DND-41 (cell line): Measurements from ENCODE around the gene DCUN1D2.

ENCODE experiments used
- EZH2 ChIP-seq: IDR thresholded peaks from 3 replicates; pipeline ENCODE4 v1.6.1; 2012; ENCODE audit warnings: borderline replicate concordance, low read depth, mild to moderate bottlenecking, moderate library complexity, low read length, inconsistent platforms; ENCODE audit not compliant: severe bottlenecking
- TF ChIP-seq, protein P1 (sequence below): IDR thresholded peaks from 2 replicates; pipeline ENCODE4 v1.5.1; 2012; ENCODE audit warnings: borderline replicate concordance, low read length, moderate library complexity, mild to moderate bottlenecking; ENCODE audit not compliant: poor library complexity, severe bottlenecking; ENCODE audit errors: extremely low read depth

DNA sequence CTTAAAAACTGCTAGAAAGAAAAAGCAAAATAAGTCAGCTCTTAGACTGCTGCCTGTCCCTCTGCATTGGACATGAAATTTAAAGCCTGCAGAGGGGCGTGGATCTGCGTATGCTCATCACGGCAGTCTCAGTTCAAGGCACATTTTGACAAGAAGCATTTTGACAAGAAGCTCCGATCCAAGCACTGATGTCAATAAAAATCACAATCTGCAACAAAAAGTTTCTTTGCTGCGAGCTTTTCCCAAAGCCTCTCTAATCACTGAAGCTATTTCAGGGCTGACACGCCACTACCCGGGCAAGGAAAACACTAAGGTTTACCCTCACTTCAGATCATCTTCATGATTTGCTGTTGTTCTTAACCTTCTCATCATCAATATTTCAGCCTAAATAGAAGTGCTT, 7.4 kb downstream of the DCUN1D2 start:
- TF ChIP-seq, protein P1, sequence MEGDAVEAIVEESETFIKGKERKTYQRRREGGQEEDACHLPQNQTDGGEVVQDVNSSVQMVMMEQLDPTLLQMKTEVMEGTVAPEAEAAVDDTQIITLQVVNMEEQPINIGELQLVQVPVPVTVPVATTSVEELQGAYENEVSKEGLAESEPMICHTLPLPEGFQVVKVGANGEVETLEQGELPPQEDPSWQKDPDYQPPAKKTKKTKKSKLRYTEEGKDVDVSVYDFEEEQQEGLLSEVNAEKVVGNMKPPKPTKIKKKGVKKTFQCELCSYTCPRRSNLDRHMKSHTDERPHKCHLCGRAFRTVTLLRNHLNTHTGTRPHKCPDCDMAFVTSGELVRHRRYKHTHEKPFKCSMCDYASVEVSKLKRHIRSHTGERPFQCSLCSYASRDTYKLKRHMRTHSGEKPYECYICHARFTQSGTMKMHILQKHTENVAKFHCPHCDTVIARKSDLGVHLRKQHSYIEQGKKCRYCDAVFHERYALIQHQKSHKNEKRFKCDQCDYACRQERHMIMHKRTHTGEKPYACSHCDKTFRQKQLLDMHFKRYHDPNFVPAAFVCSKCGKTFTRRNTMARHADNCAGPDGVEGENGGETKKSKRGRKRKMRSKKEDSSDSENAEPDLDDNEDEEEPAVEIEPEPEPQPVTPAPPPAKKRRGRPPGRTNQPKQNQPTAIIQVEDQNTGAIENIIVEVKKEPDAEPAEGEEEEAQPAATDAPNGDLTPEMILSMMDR = no peak
- TF ChIP-seq EZH2 = no peak
